ENCODE results near the gene TSG101.

Gene TSG101

DNA sequence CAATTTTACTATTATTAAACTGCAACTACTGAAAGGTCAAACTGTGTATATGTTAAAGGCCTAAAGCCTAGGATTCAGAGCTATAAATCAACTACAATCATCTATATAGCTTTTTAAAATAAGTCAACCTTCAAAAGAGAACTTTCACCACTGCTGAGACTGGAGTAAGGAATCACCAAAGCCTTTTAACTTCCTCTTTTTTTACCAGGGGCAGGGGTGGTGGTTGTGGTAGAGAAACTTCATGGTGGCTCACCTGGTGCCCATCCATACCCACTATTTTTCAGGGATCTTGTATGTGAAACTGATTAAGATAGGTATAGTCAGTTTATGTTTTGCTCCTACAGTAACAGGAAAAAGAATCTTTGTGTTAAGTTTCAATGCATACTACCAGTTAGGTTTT is 31.5 kb downstream of the TSG101 start:
- no peak overlapping the region for H3K27ac ChIP-seq (ENCODE audit: low read depth, low read length)
- H3K4me3 ChIP-seq (ENCODE audit: low read depth, low read length) = no peak overlapping the region
- no peaks in the 10 kb centered on the region for H3K4me1 ChIP-seq (ENCODE audit: control insufficient read depth, insufficient read depth, low read length)
- no peaks in the 10 kb centered on the region for H3K27me3 ChIP-seq (ENCODE audit: control insufficient read depth, insufficient read depth, low read length)
- no peaks in the 10 kb centered on the region for H3K9me3 ChIP-seq (ENCODE audit: control insufficient read depth, insufficient read depth, low read length)
- no peak overlapping the region for H3K9ac ChIP-seq (ENCODE audit: low read depth, low read length)
- peaks cover 78% of the 10 kb centered on the region for H3K36me3 ChIP-seq (ENCODE audit: control insufficient read depth, insufficient read depth, low read length)

GRCh38 chr11:18493310-18493709 is 33.4 kb downstream of the TSG101 start:
- peaks cover 78% of the 10 kb centered on the region for H3K36me3 ChIP-seq (ENCODE audit: control insufficient read depth, insufficient read depth, low read length)
- H3K9me3 ChIP-seq (ENCODE audit: control insufficient read depth, insufficient read depth, low read length) = no peaks in the 10 kb centered on the region
- no peaks in the 10 kb centered on the region for H3K4me1 ChIP-seq (ENCODE audit: control insufficient read depth, insufficient read depth, low read length)
- no peak overlapping the region for H3K4me3 ChIP-seq (ENCODE audit: low read depth, low read length)
- no peak overlapping the region for H3K9ac ChIP-seq (ENCODE audit: low read depth, low read length)
- H3K27ac ChIP-seq (ENCODE audit: low read depth, low read length) = no peak overlapping the region
- no peaks in the 10 kb centered on the region for H3K27me3 ChIP-seq (ENCODE audit: control insufficient read depth, insufficient read depth, low read length)

- no peaks in the 10 kb centered on the region for H3K9me3 ChIP-seq (ENCODE audit: control insufficient read depth, insufficient read depth, low read length)
- no peak overlapping the region for H3K9ac ChIP-seq (ENCODE audit: low read depth, low read length)
- peaks cover 76% of the 10 kb centered on the region for H3K36me3 ChIP-seq (ENCODE audit: control insufficient read depth, insufficient read depth, low read length)
- no peak overlapping the region for H3K27ac ChIP-seq (ENCODE audit: low read depth, low read length)
- no peaks in the 10 kb centered on the region for H3K4me1 ChIP-seq (ENCODE audit: control insufficient read depth, insufficient read depth, low read length)
- no peak overlapping the region for H3K4me3 ChIP-seq (ENCODE audit: low read depth, low read length)
- no peaks in the 10 kb centered on the region for H3K27me3 ChIP-seq (ENCODE audit: control insufficient read depth, insufficient read depth, low read length)
Observed at GRCh38 chr11:18492888-18493287, 33.9 kb downstream of the TSG101 start.

DNA sequence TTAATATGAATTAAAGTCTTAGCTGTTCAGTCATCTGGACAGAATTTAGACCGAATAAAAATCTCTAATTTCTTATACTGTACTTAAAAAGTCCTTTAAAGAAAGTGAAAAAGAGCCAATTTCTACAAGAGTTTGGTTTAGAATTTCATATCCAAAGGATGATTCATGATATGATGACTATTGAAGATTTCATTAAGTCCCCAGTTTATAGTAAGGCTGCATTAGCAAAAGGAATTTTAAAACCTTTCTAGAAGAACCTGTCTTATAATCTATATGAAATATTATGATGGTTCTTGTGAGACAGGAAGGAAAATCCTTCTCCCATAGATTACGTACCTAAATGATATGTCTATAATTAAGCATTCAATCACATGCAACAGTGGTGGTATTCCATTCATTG is 34.8 kb downstream of the TSG101 start:
- Histone ChIP-seq H3K27me3 (ENCODE audit: control insufficient read depth, insufficient read depth, low read length) (no peaks in the 10 kb centered on the region), H3K4me1 (ENCODE audit: control insufficient read depth, insufficient read depth, low read length) (no peaks in the 10 kb centered on the region), H3K9me3 (ENCODE audit: control insufficient read depth, insufficient read depth, low read length) (no peaks in the 10 kb centered on the region), H3K36me3 (ENCODE audit: control insufficient read depth, insufficient read depth, low read length) (peaks cover 76% of the 10 kb centered on the region), H3K9ac (ENCODE audit: low read depth, low read length) (no peak overlapping the region), H3K4me3 (ENCODE audit: low read depth, low read length) (no peak overlapping the region), H3K27ac (ENCODE audit: low read depth, low read length) (no peak overlapping the region)

DNA sequence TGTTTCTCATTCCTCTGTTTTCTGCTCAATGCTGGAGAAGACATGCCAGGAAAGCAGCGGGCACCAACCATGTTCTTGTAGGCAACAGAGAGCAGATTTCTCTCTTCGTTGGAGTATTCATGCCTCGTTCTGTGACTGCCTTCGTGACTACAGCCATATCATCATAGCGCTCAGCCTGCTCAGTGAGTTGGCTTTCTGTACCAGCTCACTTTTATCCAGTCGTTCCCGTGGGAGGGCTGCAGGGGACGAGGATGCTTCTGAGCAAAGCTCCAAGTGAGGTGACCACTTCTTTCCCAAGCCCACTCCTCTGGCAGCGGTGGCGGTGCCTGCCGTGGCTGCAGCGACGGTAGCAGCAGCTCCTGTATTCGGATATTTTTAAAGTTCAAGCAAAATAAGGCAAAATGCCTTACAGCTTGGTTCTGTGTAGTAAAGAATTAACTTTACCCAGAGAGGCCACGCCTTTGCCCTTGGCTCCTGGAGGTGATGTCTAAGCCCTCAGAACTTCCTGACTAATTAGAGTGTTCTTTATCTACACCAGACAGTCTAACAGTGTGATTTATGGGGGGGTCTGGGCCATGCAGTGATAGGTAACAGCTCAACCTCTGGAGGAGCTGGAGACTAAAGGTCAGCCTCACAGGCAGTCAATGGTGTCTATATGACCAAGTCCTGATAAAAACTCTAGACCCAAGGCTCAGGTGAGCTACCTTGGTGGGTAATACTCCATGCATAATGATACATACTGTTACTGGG is 35.8 kb downstream of the TSG101 start:
- Histone ChIP-seq H3K27ac (ENCODE audit: low read depth, low read length) (no peak overlapping the region), H3K9me3 (ENCODE audit: control insufficient read depth, insufficient read depth, low read length) (no peaks in the 10 kb centered on the region), H3K9ac (ENCODE audit: low read depth, low read length) (no peak overlapping the region), H3K36me3 (ENCODE audit: control insufficient read depth, insufficient read depth, low read length) (peaks cover 76% of the 10 kb centered on the region), H3K4me3 (ENCODE audit: low read depth, low read length) (no peak overlapping the region), H3K27me3 (ENCODE audit: control insufficient read depth, insufficient read depth, low read length) (no peaks in the 10 kb centered on the region), H3K4me1 (ENCODE audit: control insufficient read depth, insufficient read depth, low read length) (no peaks in the 10 kb centered on the region)

GRCh38 chr11:18490319-18490718 is 36.4 kb downstream of the TSG101 start:
- Histone ChIP-seq H3K9ac (ENCODE audit: low read depth, low read length) (no peak overlapping the region), H3K4me1 (ENCODE audit: control insufficient read depth, insufficient read depth, low read length) (no peaks in the 10 kb centered on the region), H3K27ac (ENCODE audit: low read depth, low read length) (no peak overlapping the region), H3K9me3 (ENCODE audit: control insufficient read depth, insufficient read depth, low read length) (no peaks in the 10 kb centered on the region), H3K36me3 (ENCODE audit: control insufficient read depth, insufficient read depth, low read length) (peaks cover 75% of the 10 kb centered on the region), H3K27me3 (ENCODE audit: control insufficient read depth, insufficient read depth, low read length) (no peaks in the 10 kb centered on the region), H3K4me3 (ENCODE audit: low read depth, low read length) (no peak overlapping the region)

GRCh38 chr11:18485913-18486528 is 40.7 kb downstream of the TSG101 start:
- H3K9me3 ChIP-seq (ENCODE audit: control insufficient read depth, insufficient read depth, low read length) = no peaks in the 10 kb centered on the region
- H3K36me3 ChIP-seq (ENCODE audit: control insufficient read depth, insufficient read depth, low read length) = peaks cover 74% of the 10 kb centered on the region
- H3K4me1 ChIP-seq (ENCODE audit: control insufficient read depth, insufficient read depth, low read length) = no peaks in the 10 kb centered on the region
- H3K4me3 ChIP-seq (ENCODE audit: low read depth, low read length) = no peak overlapping the region
- H3K9ac ChIP-seq (ENCODE audit: low read depth, low read length) = no peak overlapping the region
- H3K27ac ChIP-seq (ENCODE audit: low read depth, low read length) = no peak overlapping the region
- H3K27me3 ChIP-seq (ENCODE audit: control insufficient read depth, insufficient read depth, low read length) = no peaks in the 10 kb centered on the region

DNA sequence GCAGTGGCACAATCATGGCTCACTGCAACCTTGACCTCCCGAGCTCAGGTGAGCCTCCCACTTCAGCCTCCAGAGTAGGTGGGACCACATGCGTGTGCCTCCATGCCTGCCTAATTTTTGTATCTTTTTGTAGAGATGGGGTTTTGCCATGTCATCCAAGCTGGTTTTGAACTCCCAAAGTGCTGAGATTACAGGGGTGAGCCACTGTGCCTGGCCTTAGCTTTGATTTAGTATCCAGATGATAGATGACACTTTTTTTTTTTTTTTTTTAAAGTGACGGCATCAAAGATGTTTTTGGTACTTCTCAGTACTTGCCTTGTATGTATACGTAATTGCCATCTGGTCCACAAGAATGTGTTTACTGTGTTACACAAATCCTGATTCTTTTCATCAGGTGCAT is 47.7 kb downstream of the TSG101 start:
- H3K27me3 ChIP-seq (ENCODE audit: control insufficient read depth, insufficient read depth, low read length) = no peaks in the 10 kb centered on the region
- H3K4me3 ChIP-seq (ENCODE audit: low read depth, low read length) = no peak overlapping the region
- H3K27ac ChIP-seq (ENCODE audit: low read depth, low read length) = no peak overlapping the region
- peaks cover 69% of the 10 kb centered on the region for H3K36me3 ChIP-seq (ENCODE audit: control insufficient read depth, insufficient read depth, low read length)
- no peak overlapping the region for H3K9ac ChIP-seq (ENCODE audit: low read depth, low read length)
- no peaks in the 10 kb centered on the region for H3K9me3 ChIP-seq (ENCODE audit: control insufficient read depth, insufficient read depth, low read length)
- no peaks in the 10 kb centered on the region for H3K4me1 ChIP-seq (ENCODE audit: control insufficient read depth, insufficient read depth, low read length)

DNA sequence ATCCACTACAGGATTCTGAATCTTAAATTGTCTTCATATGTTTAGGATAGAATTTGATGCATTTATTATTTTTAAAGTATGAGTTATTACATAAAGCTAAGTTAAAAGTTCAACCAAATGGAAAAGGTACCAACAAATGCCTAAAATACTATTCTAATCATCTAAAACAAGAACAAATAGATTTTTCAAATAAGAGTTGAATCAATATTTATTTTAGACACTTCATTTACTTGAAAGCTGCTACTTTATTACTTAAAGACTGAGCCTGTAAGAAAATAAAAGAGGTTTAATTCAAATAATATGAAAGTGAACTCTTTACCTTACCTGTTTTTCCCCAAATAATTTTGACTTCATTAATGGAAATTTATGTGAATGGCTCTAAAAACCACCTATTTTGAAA is 54.2 kb downstream of the TSG101 start:
- Histone ChIP-seq H3K9me3 (ENCODE audit: control insufficient read depth, insufficient read depth, low read length) (no peaks in the 10 kb centered on the region), H3K9ac (ENCODE audit: low read depth, low read length) (no peak overlapping the region), H3K4me1 (ENCODE audit: control insufficient read depth, insufficient read depth, low read length) (no peaks in the 10 kb centered on the region), H3K27me3 (ENCODE audit: control insufficient read depth, insufficient read depth, low read length) (no peaks in the 10 kb centered on the region), H3K4me3 (ENCODE audit: low read depth, low read length) (no peak overlapping the region), H3K27ac (ENCODE audit: low read depth, low read length) (no peak overlapping the region), H3K36me3 (ENCODE audit: control insufficient read depth, insufficient read depth, low read length) (0 out of 2 replicates have a peak, but pooled peaks cover 6% of the 10 kb centered on the region)

DNA sequence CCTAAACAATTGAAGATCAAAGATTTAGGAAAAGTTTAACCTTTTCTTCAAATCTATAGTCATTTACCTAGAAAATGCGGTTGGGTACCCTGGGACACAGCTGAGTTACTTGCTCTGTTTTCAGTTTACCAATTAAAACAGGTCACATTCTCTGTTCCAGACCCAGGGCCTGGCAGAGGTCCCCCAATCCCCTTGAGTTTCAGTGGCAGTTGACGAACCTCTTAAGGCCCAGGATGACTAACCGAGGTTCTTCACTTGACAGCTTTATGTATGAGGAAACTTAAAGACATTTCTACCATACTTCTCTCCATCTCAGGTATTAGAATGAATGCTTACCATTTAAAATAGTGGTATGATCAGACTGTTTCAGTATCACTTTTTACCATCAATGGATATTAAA is 54.7 kb downstream of the TSG101 start:
- no peaks in the 10 kb centered on the region for H3K9me3 ChIP-seq (ENCODE audit: control insufficient read depth, insufficient read depth, low read length)
- H3K27ac ChIP-seq (ENCODE audit: low read depth, low read length) = no peak overlapping the region
- no peak overlapping the region for H3K9ac ChIP-seq (ENCODE audit: low read depth, low read length)
- 0 out of 2 replicates have a peak, but pooled peaks cover 3% of the 10 kb centered on the region for H3K36me3 ChIP-seq (ENCODE audit: control insufficient read depth, insufficient read depth, low read length)
- H3K4me1 ChIP-seq (ENCODE audit: control insufficient read depth, insufficient read depth, low read length) = no peaks in the 10 kb centered on the region
- H3K4me3 ChIP-seq (ENCODE audit: low read depth, low read length) = no peak overlapping the region
- no peaks in the 10 kb centered on the region for H3K27me3 ChIP-seq (ENCODE audit: control insufficient read depth, insufficient read depth, low read length)

DNA sequence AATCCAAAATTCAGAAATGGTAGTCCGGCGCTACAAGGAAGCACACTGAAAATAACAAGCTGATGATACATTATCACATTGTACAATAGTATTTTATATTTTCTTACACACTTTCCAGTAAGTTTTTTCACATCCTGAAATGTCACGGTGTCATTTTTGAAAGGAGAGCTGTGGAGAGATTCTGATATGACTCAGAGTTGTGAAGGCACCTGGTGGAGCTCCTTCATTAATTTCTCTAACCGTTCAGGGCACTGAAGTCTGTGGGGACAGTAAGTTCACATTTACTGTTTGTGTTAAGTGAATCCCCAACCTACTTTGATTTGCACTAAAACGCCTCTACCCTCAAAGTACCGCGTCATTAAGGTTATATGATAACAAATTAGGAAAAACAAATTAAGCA is 57.8 kb downstream of the TSG101 start:
- Histone ChIP-seq H3K27me3 (ENCODE audit: control insufficient read depth, insufficient read depth, low read length) (no peaks in the 10 kb centered on the region), H3K27ac (ENCODE audit: low read depth, low read length) (no peak overlapping the region), H3K4me1 (ENCODE audit: control insufficient read depth, insufficient read depth, low read length) (no peaks in the 10 kb centered on the region), H3K4me3 (ENCODE audit: low read depth, low read length) (no peak overlapping the region), H3K9me3 (ENCODE audit: control insufficient read depth, insufficient read depth, low read length) (no peaks in the 10 kb centered on the region), H3K36me3 (ENCODE audit: control insufficient read depth, insufficient read depth, low read length) (no peaks in the 10 kb centered on the region), H3K9ac (ENCODE audit: low read depth, low read length) (no peak overlapping the region)
